Activated effector memory CD4-positive, alpha-beta T cell treated with anti-CD3 and anti-CD28 coated beads, Interleukin-2, amount 50 U/mL, for 16 hours (primary cell): ENCODE results near the gene DCP2.

Experiments
- DNase-seq: peaks from one replicate; pipeline ENCODE4 v3.0.0-alpha.2; 2020

DCP2 gene

GRCh38 chr5:113022661-113023060 lies 46.1 kb downstream of the DCP2 start:
- no peak for DNase-seq

DNA sequence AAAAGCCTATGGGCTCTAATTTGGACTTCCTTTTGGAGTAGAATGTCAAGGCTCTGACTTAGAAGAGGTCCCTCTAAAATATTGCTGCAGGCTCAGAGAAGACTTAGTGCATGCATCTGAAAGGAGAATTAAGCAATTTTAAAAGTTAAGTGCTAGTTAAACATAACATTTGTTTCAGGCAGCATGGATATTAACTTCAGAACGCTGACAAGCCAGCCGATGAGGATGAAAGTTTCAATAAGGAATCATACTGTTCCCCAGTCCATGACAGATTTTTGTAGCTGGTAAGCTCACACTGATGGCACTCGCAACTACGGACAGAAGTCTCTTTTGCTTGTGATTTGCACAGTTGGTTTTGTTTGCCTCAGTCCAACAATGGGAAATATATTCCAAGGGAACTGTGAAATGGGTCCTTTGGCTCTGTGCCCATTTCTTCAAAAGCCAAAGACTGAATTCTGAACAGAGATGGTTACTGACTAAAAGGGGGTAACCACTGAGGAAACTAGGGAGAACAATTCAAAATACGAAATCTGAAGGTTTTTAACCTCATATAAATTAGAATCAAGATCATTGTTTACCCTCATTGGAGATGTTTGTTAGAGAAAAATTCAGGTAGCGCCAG lies 47.6 kb downstream of the DCP2 start:
- no peak for DNase-seq

DNA sequence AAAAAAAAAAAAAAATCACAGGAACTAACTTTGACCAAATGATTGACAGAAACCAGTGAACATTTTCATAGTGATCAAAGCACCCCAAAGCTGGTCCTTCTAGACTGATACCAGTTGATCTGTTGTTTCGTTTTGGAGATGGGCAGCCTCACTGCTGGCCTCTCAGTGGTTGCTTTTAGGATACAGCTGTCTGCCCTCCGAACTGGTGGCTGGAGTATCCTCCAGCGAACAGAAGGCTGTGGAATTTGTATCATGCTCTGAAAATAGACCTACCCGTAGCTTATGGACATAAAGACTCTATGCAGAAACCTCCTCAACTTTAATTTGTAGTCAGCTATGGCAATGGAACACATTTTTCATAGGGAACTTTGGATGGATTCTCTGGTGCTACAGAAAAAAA lies 49.0 kb downstream of the DCP2 start:
- DNase-seq, result no peak

- no peak for DNase-seq
Observed at GRCh38 chr5:113026211-113026610, 49.6 kb downstream of the DCP2 start.

GRCh38 chr5:113027015-113027414 lies 50.4 kb downstream of the DCP2 start:
- DNase-seq, result no peak

- no peak for DNase-seq
Observed at GRCh38 chr5:113027431-113027830, 50.8 kb downstream of the DCP2 start.

GRCh38 chr5:113029614-113030013 lies 53.0 kb downstream of the DCP2 start:
- DNase-seq, result no peak

DNA sequence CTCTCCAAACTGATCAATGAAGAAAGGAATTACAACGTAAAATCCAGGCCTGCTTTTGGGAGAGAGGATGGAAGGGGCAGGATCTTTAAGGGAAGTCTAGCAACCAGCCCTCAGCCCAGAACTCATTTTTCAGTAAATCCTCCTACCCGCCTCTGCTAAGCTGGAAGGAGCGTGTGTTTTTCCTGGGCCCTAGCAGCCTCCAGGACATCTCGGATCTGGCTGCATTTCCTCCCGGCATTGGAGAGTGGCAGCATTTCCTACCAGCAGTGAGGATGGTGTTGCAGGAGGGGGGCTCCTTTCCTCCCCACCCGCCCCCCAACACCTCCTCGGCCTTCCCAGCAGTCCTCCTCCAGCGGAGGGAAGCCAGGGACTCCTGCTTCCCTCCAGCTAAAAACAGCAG lies 54.5 kb downstream of the DCP2 start:
- no peak for DNase-seq

DNA sequence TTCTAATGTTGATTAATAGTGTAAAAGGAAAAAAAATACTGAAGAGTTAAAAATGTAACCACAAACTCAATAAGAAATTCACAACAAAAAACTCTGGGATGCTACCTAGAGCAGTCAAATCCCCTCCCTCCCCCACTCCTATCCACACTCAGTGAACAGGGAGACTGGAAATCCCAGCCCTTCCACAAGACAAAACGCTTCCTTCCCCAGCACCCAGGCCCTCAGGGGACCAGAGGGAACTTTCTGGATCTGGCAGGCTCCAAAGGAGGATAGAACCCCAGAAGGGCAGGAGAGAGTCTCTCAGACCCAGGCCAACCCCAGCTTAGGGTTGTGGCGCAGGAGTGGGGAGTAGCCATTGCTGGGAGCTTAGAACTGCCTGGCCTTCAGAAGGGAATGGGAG lies 55.0 kb downstream of the DCP2 start:
- DNase-seq, result no peak

GRCh38 chr5:113034182-113034773 lies 57.7 kb downstream of the DCP2 start:
- DNase-seq, result peak; percentile 56

GRCh38 chr5:113035096-113035495 lies 58.5 kb downstream of the DCP2 start:
- no peak for DNase-seq

DNA sequence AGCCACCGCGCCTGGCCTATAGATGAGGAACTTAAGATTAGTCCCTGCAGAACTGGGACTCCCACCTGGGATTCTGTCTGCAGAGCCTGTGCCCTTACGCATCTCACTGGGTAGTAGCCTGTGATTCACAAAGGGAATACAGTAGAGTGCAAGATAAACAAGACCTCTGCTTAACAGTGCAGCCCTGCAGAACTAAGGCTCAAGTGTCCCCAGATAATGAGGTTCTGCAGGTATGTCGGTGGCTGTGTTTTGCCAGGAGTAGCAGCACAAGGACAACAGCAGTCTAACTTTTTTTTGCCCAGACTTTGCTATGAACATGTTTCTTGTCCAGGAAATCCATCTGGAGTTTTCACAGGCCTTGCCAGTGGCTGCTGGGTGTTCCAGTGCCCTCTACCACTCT lies 59.7 kb downstream of the DCP2 start:
- DNase-seq, result no peak

- no peak for DNase-seq
Observed at GRCh38 chr5:113036826-113037225, 60.2 kb downstream of the DCP2 start.

- no peak for DNase-seq
Observed at GRCh38 chr5:113038136-113038535, 61.5 kb downstream of the DCP2 start.

- DNase-seq, result no peak
Observed at GRCh38 chr5:113038714-113039113, 62.1 kb downstream of the DCP2 start.

- DNase-seq, result no peak
Observed at GRCh38 chr5:113039229-113039933, 62.8 kb downstream of the DCP2 start.

GRCh38 chr5:113039934-113040285 lies 63.3 kb downstream of the DCP2 start:
- DNase-seq, result no peak

GRCh38 chr5:113040672-113041260 lies 64.2 kb downstream of the DCP2 start:
- DNase-seq, result no peak

- no peak for DNase-seq
Observed at GRCh38 chr5:113042491-113043243, 66.1 kb downstream of the DCP2 start.

- DNase-seq, result no peak
Observed at GRCh38 chr5:113043491-113043931, 66.9 kb downstream of the DCP2 start.

DNA sequence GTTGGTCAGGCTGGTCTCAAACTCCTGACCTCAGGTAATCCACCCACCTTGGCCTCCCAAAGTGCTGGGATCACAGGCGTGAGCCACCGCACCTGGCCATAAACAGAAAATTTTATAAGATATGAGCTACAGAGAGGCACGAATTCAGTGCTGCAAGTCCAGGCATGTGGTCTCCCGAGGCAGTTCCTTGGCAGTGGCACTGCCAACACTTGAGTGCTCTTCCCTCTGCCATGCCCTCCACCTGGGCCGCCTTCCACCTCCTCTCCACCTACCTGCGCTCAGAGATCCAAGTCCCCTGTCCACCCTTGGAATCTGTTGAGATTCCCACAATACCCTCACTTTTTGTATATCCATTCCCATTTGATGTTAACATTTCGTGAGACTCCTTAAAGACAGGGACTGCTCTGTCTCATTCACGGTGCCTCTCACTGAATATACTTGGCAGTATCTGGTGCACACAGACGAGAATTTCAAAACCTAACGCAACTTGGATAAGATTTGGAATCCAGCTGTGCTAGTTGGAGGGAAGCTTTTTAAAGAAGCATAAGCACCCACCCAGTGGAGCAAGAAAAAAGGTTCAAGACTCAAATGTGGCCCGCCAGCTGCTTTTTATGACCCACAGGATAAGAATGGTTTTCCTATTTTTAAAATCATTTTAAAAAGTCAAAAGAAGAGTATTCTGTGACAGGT lies 68.3 kb downstream of the DCP2 start:
- DNase-seq, result no peak

- DNase-seq, result no peak
Observed at GRCh38 chr5:113047234-113047633, 70.6 kb downstream of the DCP2 start.
